Loucy (cell line): Measurements from ENCODE around the gene MYH6.
"Not testable (repeated sequence)": the region's sequence is repeated elsewhere in the genome, so short reads cannot be mapped to it uniquely, and the experiment has no call there.

Experiments used
- H2AFZ ChIP-seq: fragments of 200-600 bp; sonication (generic); 2 replicates; pipeline ENCODE4 v1.6.0; 2016; ENCODE audit warnings: antibody characterized with exemption, mild to moderate bottlenecking, low read length, moderate library complexity
- H3F3A ChIP-seq: fragments of 200-600 bp; 2 replicates; pipeline ENCODE4 v1.6.0; 2016; ENCODE audit warnings: antibody characterized with exemption, low read depth, mild to moderate bottlenecking
- H3K27me3 ChIP-seq: fragments of 200-600 bp; sonication (generic); 2 replicates; pipeline ENCODE4 v1.6.1; 2014; ENCODE audit warnings: low read length, mild to moderate bottlenecking; ENCODE audit not compliant: insufficient read depth, poor library complexity, severe bottlenecking
- H3K36me3 ChIP-seq: fragments of 200-600 bp; sonication (generic); 2 replicates; pipeline ENCODE4 v1.6.1; 2016; ENCODE audit warnings: low read length; ENCODE audit not compliant: insufficient read depth
- H3K4me1 ChIP-seq: fragments of 200-600 bp; sonication (generic); 2 replicates; pipeline ENCODE4 v1.5.1; 2014; ENCODE audit warnings: low read length, mild to moderate bottlenecking; ENCODE audit not compliant: insufficient read depth, poor library complexity, severe bottlenecking
- H3K4me2 ChIP-seq: fragments of 200-600 bp; sonication (generic); 2 replicates; pipeline ENCODE4 v1.6.0; 2014; ENCODE audit warnings: antibody characterized with exemption, low read length, low read depth, mild to moderate bottlenecking; ENCODE audit not compliant: poor library complexity, severe bottlenecking
- H3K4me3 ChIP-seq: fragments of 200-600 bp; sonication (generic); 2 replicates; pipeline ENCODE4 v1.5.1; 2014; ENCODE audit warnings: low read length, mild to moderate bottlenecking, mixed read lengths; ENCODE audit not compliant: poor library complexity, severe bottlenecking
- H3K79me2 ChIP-seq: fragments of 200-600 bp; sonication (generic); 2 replicates; pipeline ENCODE4 v1.6.1; 2014; ENCODE audit warnings: low read length; ENCODE audit not compliant: insufficient read depth
- H3K9ac ChIP-seq: fragments of 200-600 bp; sonication (generic); 2 replicates; pipeline ENCODE4 v1.6.0; 2014; ENCODE audit warnings: mild to moderate bottlenecking, low read depth, low read length, moderate library complexity; ENCODE audit not compliant: poor library complexity, severe bottlenecking
- H3K9me2 ChIP-seq: fragments of 200-600 bp; sonication (generic); replicated peaks from 2 replicates; pipeline ENCODE4 v1.6.1; 2016; ENCODE audit warnings: low read depth, low read length, mixed read lengths
- H3K9me3 ChIP-seq: fragments of 200-600 bp; sonication (generic); 2 replicates; pipeline ENCODE4 v1.6.1; 2014; ENCODE audit warnings: mild to moderate bottlenecking, antibody characterized with exemption, low read length, low read depth; ENCODE audit not compliant: insufficient read depth
- H4K20me1 ChIP-seq: fragments of 200-600 bp; sonication (generic); 2 replicates; pipeline ENCODE4 v1.6.0; 2014; ENCODE audit warnings: antibody characterized with exemption, low read length, mild to moderate bottlenecking; ENCODE audit not compliant: insufficient read depth, poor library complexity, severe bottlenecking
- EZH2phosphoT487 ChIP-seq: fragments of 200-600 bp; IDR thresholded peaks from 2 replicates; pipeline ENCODE4 v1.6.1; 2018; ENCODE audit warnings: antibody characterized with exemption, mild to moderate bottlenecking, moderate library complexity, borderline replicate concordance
- TF ChIP-seq, protein P1 (sequence below): fragments of 200-600 bp; sonication (generic); conservative IDR thresholded peaks from 2 replicates; pipeline ENCODE4 v1.5.1; 2014; ENCODE audit warnings: mild to moderate bottlenecking, antibody characterized with exemption, low read length

MYH6 gene

DNA sequence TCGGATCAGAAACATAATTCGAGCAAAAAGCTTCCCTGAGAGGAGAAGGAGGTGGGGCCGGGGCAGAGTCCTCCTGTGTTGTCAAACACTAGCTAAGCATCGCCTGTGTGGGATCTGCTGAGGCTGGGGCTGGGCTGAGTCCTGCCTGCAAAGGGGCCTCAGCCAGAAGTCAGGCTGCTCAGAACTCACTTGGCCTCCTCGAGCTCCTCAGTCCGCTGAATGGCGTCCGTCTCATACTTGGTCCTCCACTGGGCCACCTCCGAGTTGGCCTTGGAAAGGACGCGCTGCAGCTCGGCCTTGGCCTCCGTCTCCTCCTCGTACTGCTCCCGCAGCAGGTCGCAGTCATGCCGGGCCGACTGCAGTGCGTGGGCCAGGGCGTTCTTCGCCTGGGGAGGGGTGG, 9.9 kb upstream of the MYH6 start:
- H3K36me3 ChIP-seq: no peaks in the 10 kb centered on the region
- H3K79me2 ChIP-seq: no peaks in the 10 kb centered on the region
- no peaks in the 10 kb centered on the region for H4K20me1 ChIP-seq
- no peaks in the 10 kb centered on the region for H3K4me1 ChIP-seq
- H3K9me2 ChIP-seq: no peaks in the 10 kb centered on the region
- no peaks in the 10 kb centered on the region for H3K27me3 ChIP-seq
- no peaks in the 10 kb centered on the region for H3F3A ChIP-seq
- no peak overlapping the region for H2AFZ ChIP-seq
- H3K9ac ChIP-seq: no peak overlapping the region
- TF ChIP-seq, protein P1, sequence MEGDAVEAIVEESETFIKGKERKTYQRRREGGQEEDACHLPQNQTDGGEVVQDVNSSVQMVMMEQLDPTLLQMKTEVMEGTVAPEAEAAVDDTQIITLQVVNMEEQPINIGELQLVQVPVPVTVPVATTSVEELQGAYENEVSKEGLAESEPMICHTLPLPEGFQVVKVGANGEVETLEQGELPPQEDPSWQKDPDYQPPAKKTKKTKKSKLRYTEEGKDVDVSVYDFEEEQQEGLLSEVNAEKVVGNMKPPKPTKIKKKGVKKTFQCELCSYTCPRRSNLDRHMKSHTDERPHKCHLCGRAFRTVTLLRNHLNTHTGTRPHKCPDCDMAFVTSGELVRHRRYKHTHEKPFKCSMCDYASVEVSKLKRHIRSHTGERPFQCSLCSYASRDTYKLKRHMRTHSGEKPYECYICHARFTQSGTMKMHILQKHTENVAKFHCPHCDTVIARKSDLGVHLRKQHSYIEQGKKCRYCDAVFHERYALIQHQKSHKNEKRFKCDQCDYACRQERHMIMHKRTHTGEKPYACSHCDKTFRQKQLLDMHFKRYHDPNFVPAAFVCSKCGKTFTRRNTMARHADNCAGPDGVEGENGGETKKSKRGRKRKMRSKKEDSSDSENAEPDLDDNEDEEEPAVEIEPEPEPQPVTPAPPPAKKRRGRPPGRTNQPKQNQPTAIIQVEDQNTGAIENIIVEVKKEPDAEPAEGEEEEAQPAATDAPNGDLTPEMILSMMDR: no peak
- TF ChIP-seq EZH2phosphoT487: no peak
- H3K4me3 ChIP-seq: no peak overlapping the region
- no peaks in the 10 kb centered on the region for H3K9me3 ChIP-seq
- no peak overlapping the region for H3K4me2 ChIP-seq

DNA sequence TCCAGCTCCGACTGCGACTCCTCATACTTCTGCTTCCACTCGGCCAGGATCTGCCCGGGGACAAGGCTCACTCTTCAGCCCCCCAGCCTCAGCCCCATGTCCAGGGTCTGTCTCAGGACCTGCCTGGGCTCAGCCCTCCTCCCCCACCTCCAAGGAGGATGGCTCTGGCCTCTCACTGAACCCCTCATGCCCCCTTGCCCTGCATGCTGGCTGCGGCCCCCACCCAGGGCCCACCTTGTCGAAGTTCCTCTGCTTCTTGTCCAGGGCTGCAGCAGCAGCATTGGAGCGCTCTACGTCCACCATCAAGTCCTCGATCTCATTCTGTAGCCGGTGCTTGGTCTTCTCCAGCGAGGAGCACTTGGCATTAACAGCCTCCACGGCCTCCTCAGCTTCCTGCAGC, 9.2 kb upstream of the MYH6 start:
- H3K79me2 ChIP-seq, H3K4me1 ChIP-seq: not testable (repeated sequence)

DNA sequence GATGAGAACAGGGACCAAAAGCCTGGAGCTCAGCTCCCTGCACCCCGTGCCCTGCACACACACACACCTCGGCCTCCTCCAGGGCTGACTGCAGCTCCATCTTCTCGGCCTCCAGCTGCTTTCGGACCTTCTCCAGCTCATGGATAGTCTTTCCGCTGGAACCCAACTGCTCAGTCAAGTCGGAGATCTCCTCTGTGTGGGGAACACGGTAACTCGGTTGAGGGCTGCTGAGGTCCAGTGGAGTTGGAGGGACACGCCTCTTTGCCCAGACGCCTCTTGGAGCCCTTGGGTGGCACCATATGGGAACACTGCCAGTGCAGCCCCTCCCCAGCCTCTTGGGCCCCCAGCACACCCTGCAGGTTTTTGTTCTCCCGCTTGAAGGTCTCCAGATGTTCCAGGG, 8.7 kb upstream of the MYH6 start:
- no peak for TF ChIP-seq EZH2phosphoT487
- TF ChIP-seq, protein P1: no peak
- Histone ChIP-seq H3K4me3 (no peak overlapping the region), H3K9ac (no peak overlapping the region), H3K36me3 (no peaks in the 10 kb centered on the region), H3K4me2 (no peak overlapping the region), H3K9me2 (no peaks in the 10 kb centered on the region), H4K20me1 (no peaks in the 10 kb centered on the region), H2AFZ (no peak overlapping the region), H3K9me3 (no peaks in the 10 kb centered on the region), H3K27me3 (no peaks in the 10 kb centered on the region), H3K4me1 (no peaks in the 10 kb centered on the region), H3F3A (no peaks in the 10 kb centered on the region), H3K79me2 (no peaks in the 10 kb centered on the region)

More for the DNA sequence above, 9.2 kb upstream of the MYH6 start:
- H3K27me3 ChIP-seq, H3K9me3 ChIP-seq, H2AFZ ChIP-seq, H3K9ac ChIP-seq, H3K4me3 ChIP-seq, H4K20me1 ChIP-seq, H3K36me3 ChIP-seq, H3K9me2 ChIP-seq, H3F3A ChIP-seq, H3K4me2 ChIP-seq: not testable (repeated sequence)
